ENCODE results near the gene GBF1. TPM values are rescaled to one million over a fixed set of nuclear protein-coding genes. Genes with fewer than 3 reads are reported as not detected.

GBF1 gene
- total RNA-seq, 2 experiments from 2014 or later, result 33.1 to 37.5 TPM

GRCh38 chr10:102284531-102284930, 39.2 kb downstream of the GBF1 start:
- ATAC-seq, result no peak
- Mint-ChIP-seq H3K27ac (peak overlapping the region; percentile 76), H3K4me1 (peaks cover 80% of the 10 kb centered on the region), H3K27me3 (no peaks in the 10 kb centered on the region), H3K4me3 (peak overlapping the region; percentile 26), H3K9me3 (ENCODE audit: low read depth) (no peaks in the 10 kb centered on the region), H3K36me3 (ENCODE audit: low read depth) (peaks cover 11% of the 10 kb centered on the region)
- CTCF ChIA-PET, result interaction anchor here (0.6 to 4.5 kb wide), 15 partner anchors 9 to 405 kb away, joined by 3 to 31 read pairs (median 4); partner anchors contain the start of genes GBF1 and SUFU
- intact Hi-C loops (cut with DNase I, micrococcal nuclease), result loop anchor here in 1 of 2 experiments (5.0 kb wide), 1 partner anchor 53 kb away; no protein-coding TSS in a partner anchor
- POLR2A ChIA-PET, result interaction anchor here (0.9 to 2.9 kb wide), 5 partner anchors 9 to 57 kb away, joined by 3 to 26 read pairs (median 5); no protein-coding TSS in a partner anchor
- no peak for DNase-seq

- peaks cover 11% of the 10 kb centered on the region for H3K36me3 Mint-ChIP-seq (ENCODE audit: low read depth)
- no peaks in the 10 kb centered on the region for H3K27me3 Mint-ChIP-seq
- H3K9me3 Mint-ChIP-seq (ENCODE audit: low read depth), result no peaks in the 10 kb centered on the region
- peak overlapping the region; percentile 76 for H3K27ac Mint-ChIP-seq
- H3K4me3 Mint-ChIP-seq, result no peak overlapping the region
- peak; percentile 61 for ATAC-seq
- POLR2A ChIA-PET, result interaction anchor here (0.9 to 2.9 kb wide), 4 partner anchors 15 to 56 kb away, joined by 3 to 26 read pairs (median 6); no protein-coding TSS in a partner anchor
- intact Hi-C loops (cut with DNase I, micrococcal nuclease), result no loop called here
- DNase-seq, result no peak
- H3K4me1 Mint-ChIP-seq, result peaks cover 74% of the 10 kb centered on the region
- CTCF ChIA-PET, result interaction anchor here (0.6 to 4.5 kb wide), 11 partner anchors 9 to 406 kb away, joined by 3 to 31 read pairs (median 4); partner anchors contain the start of genes GBF1 and SUFU
These were observed 39.8 kb downstream of the GBF1 start for GRCh38 chr10:102285133-102285532.

DNA sequence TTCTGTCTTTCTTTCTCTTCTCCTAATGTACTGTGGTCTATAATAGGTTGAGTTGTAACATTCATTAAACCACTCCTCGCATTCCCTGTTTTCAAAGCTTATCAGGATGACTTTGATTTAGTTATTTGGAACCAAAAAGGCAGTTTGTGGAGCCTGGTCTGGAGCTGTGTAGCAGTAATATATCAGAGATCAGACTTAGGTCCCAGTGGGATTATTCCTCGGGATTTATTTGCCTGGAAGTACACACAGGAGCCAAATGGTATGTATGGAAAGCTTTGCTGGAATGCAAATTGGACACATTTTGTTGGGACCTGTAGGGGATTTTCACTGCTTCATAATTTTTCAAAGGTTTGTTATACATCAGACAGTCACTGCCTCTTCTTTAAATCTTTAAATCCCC, 40.9 kb downstream of the GBF1 start:
- peaks cover 11% of the 10 kb centered on the region for H3K36me3 Mint-ChIP-seq (ENCODE audit: low read depth)
- ChIA-PET POLR2A (no interaction called here), CTCF (interaction anchor here (1.2 to 4.5 kb wide), 4 partner anchors 9 to 56 kb away, joined by 3 to 31 read pairs (median 16); no protein-coding TSS in a partner anchor)
- no peaks in the 10 kb centered on the region for H3K9me3 Mint-ChIP-seq (ENCODE audit: low read depth)
- H3K4me1 Mint-ChIP-seq, result peaks cover 67% of the 10 kb centered on the region
- H3K27me3 Mint-ChIP-seq, result no peaks in the 10 kb centered on the region
- DNase-seq (no peak), ATAC-seq (no peak)
- intact Hi-C loops (cut with DNase I, micrococcal nuclease), result no loop called here
- no peak overlapping the region for H3K4me3 Mint-ChIP-seq
- peak overlapping the region; percentile 52 for H3K27ac Mint-ChIP-seq

DNA sequence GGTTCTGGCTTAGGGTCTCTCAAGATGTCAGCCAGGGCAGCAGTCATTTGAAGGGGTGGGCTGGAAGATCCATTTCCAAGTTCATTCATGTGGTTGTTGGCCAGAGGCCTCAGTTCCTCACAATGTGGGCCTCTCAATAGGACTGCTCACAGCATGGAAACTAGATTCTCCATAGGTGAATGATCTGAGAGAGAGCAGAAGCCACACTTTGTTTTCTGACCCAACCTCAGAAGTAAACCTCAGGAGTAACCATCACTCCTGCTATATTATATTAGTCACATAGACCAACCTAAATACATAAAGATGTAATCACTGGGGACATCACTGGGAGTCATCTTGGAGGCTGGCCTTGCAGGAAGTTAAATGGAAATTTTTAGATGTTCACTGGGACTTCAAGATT, 42.2 kb downstream of the GBF1 start:
- Mint-ChIP-seq H3K4me3 (no peak overlapping the region), H3K9me3 (ENCODE audit: low read depth) (no peaks in the 10 kb centered on the region), H3K36me3 (ENCODE audit: low read depth) (peaks cover 11% of the 10 kb centered on the region), H3K27me3 (no peaks in the 10 kb centered on the region), H3K27ac (peak overlapping the region; percentile 66), H3K4me1 (peaks cover 65% of the 10 kb centered on the region)
- DNase-seq (no peak), ATAC-seq (peak; percentile 49)
- POLR2A ChIA-PET, result no interaction called here
- CTCF ChIA-PET, result interaction anchor here (0.6 to 1.2 kb wide), 2 partner anchors 8 to 1223 kb away, joined by 3 to 4 read pairs; no protein-coding TSS in a partner anchor
- intact Hi-C loops (cut with DNase I, micrococcal nuclease), result loop anchor here in 1 of 2 experiments (1.0 kb wide), 1 partner anchor 19 kb away; no protein-coding TSS in a partner anchor

- H3K4me3 Mint-ChIP-seq, result no peak overlapping the region
- DNase-seq, result no peak
- peaks cover 60% of the 10 kb centered on the region for H3K4me1 Mint-ChIP-seq
- no peaks in the 10 kb centered on the region for H3K9me3 Mint-ChIP-seq (ENCODE audit: low read depth)
- H3K27me3 Mint-ChIP-seq, result no peaks in the 10 kb centered on the region
- peaks cover 11% of the 10 kb centered on the region for H3K36me3 Mint-ChIP-seq (ENCODE audit: low read depth)
- ChIA-PET CTCF (interaction anchor here (0.6 to 1.2 kb wide), 3 partner anchors 7 to 295 kb away, joined by 3 to 4 read pairs (median 3); no protein-coding TSS in a partner anchor), POLR2A (no interaction called here)
- H3K27ac Mint-ChIP-seq, result peak overlapping the region; percentile 66
- ATAC-seq, result no peak
- intact Hi-C loops (cut with DNase I, micrococcal nuclease), result loop anchor here in 1 of 2 experiments (1.0 kb wide), 1 partner anchor 20 kb away; no protein-coding TSS in a partner anchor
These were observed 42.7 kb downstream of the GBF1 start for GRCh38 chr10:102287991-102288390.

GRCh38 chr10:102289356-102289755, 44.0 kb downstream of the GBF1 start:
- no peak for DNase-seq
- Mint-ChIP-seq H3K4me3 (no peak overlapping the region), H3K27me3 (no peaks in the 10 kb centered on the region), H3K36me3 (ENCODE audit: low read depth) (peaks cover 11% of the 10 kb centered on the region), H3K4me1 (peaks cover 47% of the 10 kb centered on the region), H3K9me3 (ENCODE audit: low read depth) (no peaks in the 10 kb centered on the region), H3K27ac (peak overlapping the region; percentile 7)
- intact Hi-C loops (cut with DNase I, micrococcal nuclease), result no loop called here
- POLR2A ChIA-PET, result no interaction called here
- CTCF ChIA-PET, result interaction anchor here (0.7 kb wide), 1 partner anchor 27 kb away, joined by 3 read pairs; no protein-coding TSS in a partner anchor
- no peak for ATAC-seq

DNA sequence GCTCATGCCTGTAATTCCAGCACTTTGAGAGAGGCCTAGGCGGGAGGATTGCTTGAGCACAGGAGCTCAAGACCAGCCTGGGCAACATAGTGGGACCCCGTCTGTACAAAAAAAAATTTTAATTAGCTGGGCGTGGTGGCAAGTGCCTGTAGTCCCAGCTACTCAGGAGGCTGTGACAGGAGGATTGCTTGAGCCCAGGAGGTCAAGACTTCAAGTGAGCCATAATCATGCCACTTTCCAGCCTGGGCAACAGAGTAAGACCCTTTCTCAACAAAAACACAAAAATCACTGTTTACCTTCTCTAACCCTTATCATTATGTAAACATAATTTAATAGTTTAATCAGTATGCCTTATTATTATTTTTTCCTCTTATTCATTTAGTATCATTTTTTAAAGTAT, 44.5 kb downstream of the GBF1 start:
- DNase-seq (no peak), ATAC-seq (no peak)
- intact Hi-C loops (cut with DNase I, micrococcal nuclease), result no loop called here
- H3K9me3 Mint-ChIP-seq (ENCODE audit: low read depth), result no peaks in the 10 kb centered on the region
- H3K27me3 Mint-ChIP-seq, result no peaks in the 10 kb centered on the region
- no peak overlapping the region for H3K4me3 Mint-ChIP-seq
- peaks cover 43% of the 10 kb centered on the region for H3K4me1 Mint-ChIP-seq
- CTCF ChIA-PET, result interaction anchor here (0.7 to 2.1 kb wide), 3 partner anchors 28 to 62 kb away, joined by 3 to 8 read pairs (median 3); no protein-coding TSS in a partner anchor
- peaks cover 11% of the 10 kb centered on the region for H3K36me3 Mint-ChIP-seq (ENCODE audit: low read depth)
- POLR2A ChIA-PET, result no interaction called here
- no peak overlapping the region for H3K27ac Mint-ChIP-seq

GRCh38 chr10:102291221-102291905, 46.0 kb downstream of the GBF1 start:
- no peak overlapping the region for H3K4me3 Mint-ChIP-seq
- no peaks in the 10 kb centered on the region for H3K27me3 Mint-ChIP-seq
- H3K4me1 Mint-ChIP-seq, result peaks cover 27% of the 10 kb centered on the region
- ChIA-PET POLR2A (interaction anchor here (0.6 to 0.7 kb wide), 2 partner anchors 9 to 47 kb away, joined by 3 read pairs; no protein-coding TSS in a partner anchor), CTCF (interaction anchor here (0.9 to 2.1 kb wide), 10 partner anchors 9 to 106 kb away, joined by 3 to 8 read pairs (median 3); no protein-coding TSS in a partner anchor)
- H3K9me3 Mint-ChIP-seq (ENCODE audit: low read depth), result no peaks in the 10 kb centered on the region
- peaks cover 10% of the 10 kb centered on the region for H3K36me3 Mint-ChIP-seq (ENCODE audit: low read depth)
- intact Hi-C loops (cut with DNase I, micrococcal nuclease), result no loop called here
- no peak for DNase-seq
- peak overlapping the region; percentile 37 for H3K27ac Mint-ChIP-seq
- ATAC-seq, result no peak

GRCh38 chr10:102297101-102297500, 51.8 kb downstream of the GBF1 start:
- ChIA-PET CTCF (interaction anchor here (1.1 to 2.2 kb wide), 3 partner anchors 10 to 55 kb away, joined by 3 to 11 read pairs (median 6); no protein-coding TSS in a partner anchor), POLR2A (no interaction called here)
- H3K27ac Mint-ChIP-seq, result no peak overlapping the region
- H3K27me3 Mint-ChIP-seq, result no peaks in the 10 kb centered on the region
- H3K9me3 Mint-ChIP-seq (ENCODE audit: low read depth), result no peaks in the 10 kb centered on the region
- ATAC-seq (no peak), DNase-seq (no peak)
- H3K36me3 Mint-ChIP-seq (ENCODE audit: low read depth), result peaks cover 6% of the 10 kb centered on the region
- H3K4me1 Mint-ChIP-seq, result peaks cover 24% of the 10 kb centered on the region
- no peak overlapping the region for H3K4me3 Mint-ChIP-seq
- intact Hi-C loops (cut with DNase I, micrococcal nuclease), result no loop called here

GRCh38 chr10:102298899-102299298, 53.6 kb downstream of the GBF1 start:
- intact Hi-C loops (cut with DNase I, micrococcal nuclease), result no loop called here
- no peak for ATAC-seq
- H3K4me3 Mint-ChIP-seq, result no peak overlapping the region
- H3K27ac Mint-ChIP-seq, result peak overlapping the region; percentile 31
- peaks cover 24% of the 10 kb centered on the region for H3K4me1 Mint-ChIP-seq
- no peak for DNase-seq
- ChIA-PET POLR2A (interaction anchor here (0.7 kb wide), 1 partner anchor 15 kb away, joined by 6 read pairs; no protein-coding TSS in a partner anchor), CTCF (interaction anchor here (0.7 to 2.2 kb wide), 5 partner anchors 13 to 68 kb away, joined by 3 to 11 read pairs (median 4); no protein-coding TSS in a partner anchor)
- H3K9me3 Mint-ChIP-seq (ENCODE audit: low read depth), result no peaks in the 10 kb centered on the region
- H3K36me3 Mint-ChIP-seq (ENCODE audit: low read depth), result peaks cover 6% of the 10 kb centered on the region
- H3K27me3 Mint-ChIP-seq, result no peaks in the 10 kb centered on the region

DNA sequence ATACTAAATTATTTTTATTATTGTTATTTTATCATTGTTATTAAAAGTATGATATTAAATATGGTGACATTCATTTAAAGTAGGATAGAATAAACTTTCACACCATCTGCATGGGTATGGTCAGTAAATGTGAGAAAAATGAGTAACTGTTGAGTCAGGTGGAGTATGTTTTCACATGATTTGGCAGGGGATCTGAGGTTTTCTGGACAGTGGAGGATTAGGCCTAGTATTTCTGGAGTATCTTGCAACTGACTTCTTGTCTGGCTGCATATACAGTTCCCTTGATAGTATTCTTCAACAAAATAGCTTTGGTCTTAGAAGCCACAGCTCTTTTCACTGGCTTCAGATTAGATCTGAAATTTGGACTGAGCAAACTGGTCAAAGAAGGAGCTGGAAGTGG, 54.5 kb downstream of the GBF1 start:
- Mint-ChIP-seq H3K9me3 (ENCODE audit: low read depth) (no peaks in the 10 kb centered on the region), H3K27me3 (no peaks in the 10 kb centered on the region), H3K4me1 (peaks cover 24% of the 10 kb centered on the region), H3K4me3 (no peak overlapping the region), H3K27ac (peak overlapping the region; percentile 48), H3K36me3 (ENCODE audit: low read depth) (peaks cover 6% of the 10 kb centered on the region)
- DNase-seq, result no peak
- intact Hi-C loops (cut with DNase I, micrococcal nuclease), result loop anchor here in 1 of 2 experiments (1.0 kb wide), 1 partner anchor 32 kb away; no protein-coding TSS in a partner anchor
- ATAC-seq, result peak; percentile 57
- POLR2A ChIA-PET, result interaction anchor here (1.4 kb wide), 1 partner anchor 13 kb away, joined by 4 read pairs; no protein-coding TSS in a partner anchor
- CTCF ChIA-PET, result interaction anchor here (0.6 to 1.6 kb wide), 7 partner anchors 9 to 151 kb away, joined by 3 to 7 read pairs (median 5); no protein-coding TSS in a partner anchor
